ENCODE data around the gene FGF11. TPM values are rescaled to one million over a fixed set of nuclear protein-coding genes. Genes with fewer than 3 reads are reported as not detected.
"Not testable (repeated sequence)": the region's sequence is repeated elsewhere in the genome, so short reads cannot be mapped to it uniquely, and the experiment has no call there.

FGF11 gene
- total and polyA plus RNA-seq, 10 donors: 1.0 to 5.5 (median 3.0) TPM

GRCh38 chr17:7479213-7480088 lies 40.1 kb downstream of the FGF11 start, which contains the start of gene ZBTB4:
Gene ZBTB4 (minus strand): TSS chr17:7479631. CDS start chr17:7466801, 12,830 bp downstream.
- 0 to 1% (median 0%) methylated on average over 3 to 92 of the region's 92 CpGs for WGBS, 5 donors
- Histone ChIP-seq H3K27ac (peak within 1 kb of the TSS; percentile 98 to 100 (median 99)), H3K36me3 (peaks cover 0 to 4% (median 0%) of the 10 kb centered on the region in 6 donors), H3K4me1 (peaks cover 28 to 86% (median 69%) of the 10 kb centered on the region in 6 donors), H3K27me3 (replicated peaks in 1 of 7) (no peaks in the 10 kb centered on the region), H3K9me3 (no peaks in the 10 kb centered on the region), H3K4me3 (peak within 1 kb of the TSS; percentile 66 to 94 (median 83))
- TF ChIP-seq, protein P1, sequence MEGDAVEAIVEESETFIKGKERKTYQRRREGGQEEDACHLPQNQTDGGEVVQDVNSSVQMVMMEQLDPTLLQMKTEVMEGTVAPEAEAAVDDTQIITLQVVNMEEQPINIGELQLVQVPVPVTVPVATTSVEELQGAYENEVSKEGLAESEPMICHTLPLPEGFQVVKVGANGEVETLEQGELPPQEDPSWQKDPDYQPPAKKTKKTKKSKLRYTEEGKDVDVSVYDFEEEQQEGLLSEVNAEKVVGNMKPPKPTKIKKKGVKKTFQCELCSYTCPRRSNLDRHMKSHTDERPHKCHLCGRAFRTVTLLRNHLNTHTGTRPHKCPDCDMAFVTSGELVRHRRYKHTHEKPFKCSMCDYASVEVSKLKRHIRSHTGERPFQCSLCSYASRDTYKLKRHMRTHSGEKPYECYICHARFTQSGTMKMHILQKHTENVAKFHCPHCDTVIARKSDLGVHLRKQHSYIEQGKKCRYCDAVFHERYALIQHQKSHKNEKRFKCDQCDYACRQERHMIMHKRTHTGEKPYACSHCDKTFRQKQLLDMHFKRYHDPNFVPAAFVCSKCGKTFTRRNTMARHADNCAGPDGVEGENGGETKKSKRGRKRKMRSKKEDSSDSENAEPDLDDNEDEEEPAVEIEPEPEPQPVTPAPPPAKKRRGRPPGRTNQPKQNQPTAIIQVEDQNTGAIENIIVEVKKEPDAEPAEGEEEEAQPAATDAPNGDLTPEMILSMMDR (IDR thresholded peaks at IDR 0.05 in 8 of 11, conservative IDR thresholded peaks at IDR 0.05 in 3 of 11): no peak
- TF ChIP-seq POLR2AphosphoS5 (IDR thresholded peaks at IDR 0.05): peak; percentile 79 to 88 (median 88)
- intact Hi-C loops (cut with DNase I; ENCODE audit: low total_unique reads): no loop called here
- DNase-seq: peak; percentile 93

DNA sequence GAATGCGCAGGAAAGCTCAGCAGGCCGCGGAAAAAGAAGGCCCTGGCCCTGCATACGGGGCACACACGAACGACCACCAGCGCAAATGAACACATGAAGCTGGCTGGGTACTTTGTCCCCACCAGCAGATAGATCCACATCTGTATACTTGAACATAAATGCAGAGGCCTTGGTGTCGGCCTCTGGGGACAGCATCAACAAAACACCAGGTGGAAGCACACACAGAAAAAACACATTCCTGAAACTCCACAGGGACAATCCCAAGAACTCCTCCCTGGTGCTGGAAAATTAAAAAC lies 40.7 kb downstream of the FGF11 start:
- 8 to 15% (median 12%) methylated on average over 7 to 8 of the region's 8 CpGs for WGBS, 5 donors
- DNase-seq: no peak
- peak overlapping the region; percentile 98 to 100 (median 99) for H3K27ac ChIP-seq
- no peaks in the 10 kb centered on the region for H3K36me3 ChIP-seq
- TF ChIP-seq, protein P1 (IDR thresholded peaks at IDR 0.05 in 8 of 11, conservative IDR thresholded peaks at IDR 0.05 in 3 of 11): no peak
- no peak for TF ChIP-seq POLR2AphosphoS5 (IDR thresholded peaks at IDR 0.05)
- H3K4me3 ChIP-seq: peak overlapping the region; percentile 66 to 94 (median 83)
- intact Hi-C loops (cut with DNase I; ENCODE audit: low total_unique reads): no loop called here
- H3K4me1 ChIP-seq: peaks cover 25 to 83% (median 70%) of the 10 kb centered on the region in 6 donors
- no peaks in the 10 kb centered on the region for H3K27me3 ChIP-seq (replicated peaks in 1 of 7)
- H3K9me3 ChIP-seq: no peaks in the 10 kb centered on the region

GRCh38 chr17:7481275-7481674 lies 42.0 kb downstream of the FGF11 start, which contains the start of gene SLC35G6:
Gene SLC35G6 (plus strand): TSS chr17:7481446. CDS start chr17:7481517, 71 bp downstream.
- DNase-seq; H3K36me3 ChIP-seq; H3K9me3 ChIP-seq; intact Hi-C loops (cut with DNase I; ENCODE audit: low total_unique reads); H3K27me3 ChIP-seq (replicated peaks in 1 of 7): not testable (repeated sequence)
- Histone ChIP-seq H3K4me1 (peaks cover 29 to 83% (median 70%) of the 10 kb centered on the region in 6 donors), H3K4me3 (peak within 1 kb of the TSS in 2 of 8 donors; percentile 85 to 94), H3K27ac (peak within 1 kb of the TSS; percentile 99 to 100 (median 99))
- 90 to 96% (median 93%) methylated on average over 4 of the region's 4 CpGs for WGBS, 5 donors

GRCh38 chr17:7481842-7482741 lies 42.8 kb downstream of the FGF11 start:
- H3K4me1 ChIP-seq: peaks cover 34 to 83% (median 70%) of the 10 kb centered on the region in 6 donors
- intact Hi-C loops (cut with DNase I; ENCODE audit: low total_unique reads): not testable (repeated sequence)

GRCh38 chr17:7482742-7483088 lies 43.4 kb downstream of the FGF11 start:
- intact Hi-C loops (cut with DNase I; ENCODE audit: low total_unique reads); H3K36me3 ChIP-seq; H3K27me3 ChIP-seq (replicated peaks in 1 of 7); H3K9me3 ChIP-seq: not testable (repeated sequence)
- H3K4me3 ChIP-seq: peak overlapping the region in 2 of 8 donors; percentile 61 to 83
- peak overlapping the region; percentile 96 to 100 (median 100) for H3K27ac ChIP-seq
- 71 to 80% (median 77%) methylated on average over 4 to 6 of the region's 6 CpGs for WGBS, 5 donors
- H3K4me1 ChIP-seq: peaks cover 34 to 83% (median 70%) of the 10 kb centered on the region in 6 donors
- DNase-seq: peak; percentile 79

More at GRCh38 chr17:7481842-7482741, 42.8 kb downstream of the FGF11 start:
- H3K27me3 ChIP-seq (replicated peaks in 1 of 7); H3K4me3 ChIP-seq; H3K36me3 ChIP-seq; H3K9me3 ChIP-seq: not testable (repeated sequence)
- peak overlapping the region in 5 of 8 donors; percentile 96 to 100 (median 99) for H3K27ac ChIP-seq
- DNase-seq: peak; percentile 81
- WGBS, 5 donors: 84 to 98% (median 87%) methylated on average over 28 to 31 of the region's 31 CpGs

All from spleen (tissue), 11 donors.